ENCODE data around the gene HOXC13. TPM values are rescaled to one million over a fixed set of nuclear protein-coding genes. Genes with fewer than 3 reads are reported as not detected.

HOXC13 gene
- total RNA-seq, 1 donor from 2014 or later, result not detected

DNA sequence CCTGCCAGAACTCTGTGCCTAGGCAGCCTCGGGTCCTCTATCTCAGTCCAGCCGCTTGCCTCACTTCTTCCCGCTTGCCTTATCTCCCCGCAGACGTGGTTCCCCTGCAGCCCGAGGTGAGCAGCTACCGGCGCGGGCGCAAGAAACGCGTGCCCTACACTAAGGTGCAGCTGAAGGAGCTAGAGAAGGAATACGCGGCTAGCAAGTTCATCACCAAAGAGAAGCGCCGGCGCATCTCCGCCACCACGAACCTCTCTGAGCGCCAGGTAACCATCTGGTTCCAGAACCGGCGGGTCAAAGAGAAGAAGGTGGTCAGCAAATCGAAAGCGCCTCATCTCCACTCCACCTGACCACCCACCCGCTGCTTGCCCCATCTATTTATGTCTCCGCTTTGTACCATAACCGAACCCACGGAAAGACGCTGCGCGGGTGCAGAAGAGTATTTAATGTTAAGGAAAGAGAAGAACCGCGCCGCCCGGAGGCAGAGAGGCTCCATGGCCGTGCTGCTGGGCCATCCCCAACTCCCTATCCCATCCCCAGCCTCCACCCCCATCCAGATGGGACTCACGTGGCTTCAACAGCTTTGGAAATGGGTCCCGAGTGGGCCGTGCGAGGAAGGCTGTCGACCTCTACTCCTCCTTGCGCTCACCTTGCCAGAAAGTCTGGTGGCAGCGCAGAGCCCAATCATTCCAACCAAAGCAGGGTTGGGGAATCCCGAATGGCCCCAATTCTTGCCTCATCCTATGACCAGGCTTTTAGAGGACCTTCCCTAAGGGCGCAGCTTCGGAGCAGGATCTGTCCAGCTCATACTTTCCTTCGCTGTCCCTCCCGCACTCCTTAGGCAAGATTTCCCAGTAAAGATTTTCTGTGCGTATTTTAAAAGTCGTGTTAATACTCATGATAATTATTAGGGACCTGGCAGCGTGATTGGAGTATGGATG is 6.5 kb downstream of the HOXC13 start:
- Mint-ChIP-seq H3K4me3 (ENCODE audit: unreplicated experiment) (no peak overlapping the region), H3K27me3 (ENCODE audit: low read depth, unreplicated experiment) (peaks cover 92% of the 10 kb centered on the region)

GRCh38 chr12:53947743-53948142 is 9.1 kb downstream of the HOXC13 start:
- no peak overlapping the region for H3K4me3 Mint-ChIP-seq (ENCODE audit: unreplicated experiment)

More for the DNA sequence above, 6.5 kb downstream of the HOXC13 start:
- no peak overlapping the region for H3K4me3 ChIP-seq (ENCODE audit: insufficient read depth, low read depth, low read length)
- Mint-ChIP-seq H3K36me3 (ENCODE audit: low read depth, unreplicated experiment) (no peaks in the 10 kb centered on the region), H3K27ac (ENCODE audit: unreplicated experiment) (no peak overlapping the region), H3K9me3 (ENCODE audit: unreplicated experiment) (peaks cover 12% of the 10 kb centered on the region), H3K4me1 (ENCODE audit: low read depth, unreplicated experiment) (no peaks in the 10 kb centered on the region)
- no peaks in the 10 kb centered on the region for H3K36me3 ChIP-seq (ENCODE audit: insufficient read depth, low read length)
- H2AFZ ChIP-seq (ENCODE audit: low read depth, low read length), result no peak overlapping the region
- H3K4me2 ChIP-seq (ENCODE audit: low read length), result no peak overlapping the region
- DNase-seq (ENCODE audit: low read depth), result no peak
- H4K20me1 ChIP-seq (ENCODE audit: insufficient read depth, low read length), result no peaks in the 10 kb centered on the region
- no peak overlapping the region for H3K27ac ChIP-seq (ENCODE audit: low read depth, low read length)
- H3K4me1 ChIP-seq (ENCODE audit: insufficient read depth, low read length), result no peaks in the 10 kb centered on the region
- peaks cover 90% of the 10 kb centered on the region for H3K27me3 ChIP-seq (ENCODE audit: insufficient read depth, low read length)
- FAIRE-seq, result no peak
- H3K79me2 ChIP-seq (ENCODE audit: insufficient read depth, low read length), result no peaks in the 10 kb centered on the region
- H3K9me3 ChIP-seq (ENCODE audit: insufficient read depth, low read depth, low read length), result no peaks in the 10 kb centered on the region
- TF ChIP-seq, protein P1, sequence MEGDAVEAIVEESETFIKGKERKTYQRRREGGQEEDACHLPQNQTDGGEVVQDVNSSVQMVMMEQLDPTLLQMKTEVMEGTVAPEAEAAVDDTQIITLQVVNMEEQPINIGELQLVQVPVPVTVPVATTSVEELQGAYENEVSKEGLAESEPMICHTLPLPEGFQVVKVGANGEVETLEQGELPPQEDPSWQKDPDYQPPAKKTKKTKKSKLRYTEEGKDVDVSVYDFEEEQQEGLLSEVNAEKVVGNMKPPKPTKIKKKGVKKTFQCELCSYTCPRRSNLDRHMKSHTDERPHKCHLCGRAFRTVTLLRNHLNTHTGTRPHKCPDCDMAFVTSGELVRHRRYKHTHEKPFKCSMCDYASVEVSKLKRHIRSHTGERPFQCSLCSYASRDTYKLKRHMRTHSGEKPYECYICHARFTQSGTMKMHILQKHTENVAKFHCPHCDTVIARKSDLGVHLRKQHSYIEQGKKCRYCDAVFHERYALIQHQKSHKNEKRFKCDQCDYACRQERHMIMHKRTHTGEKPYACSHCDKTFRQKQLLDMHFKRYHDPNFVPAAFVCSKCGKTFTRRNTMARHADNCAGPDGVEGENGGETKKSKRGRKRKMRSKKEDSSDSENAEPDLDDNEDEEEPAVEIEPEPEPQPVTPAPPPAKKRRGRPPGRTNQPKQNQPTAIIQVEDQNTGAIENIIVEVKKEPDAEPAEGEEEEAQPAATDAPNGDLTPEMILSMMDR (IDR thresholded peaks at IDR 0.05; ENCODE audit: insufficient read depth, low read depth, low read length), result no peak
- peak; percentile 86 for TF ChIP-seq EZH2 (IDR thresholded peaks at IDR 0.05; ENCODE audit: insufficient read depth, low read length)
- no peak overlapping the region for H3K9ac ChIP-seq (ENCODE audit: low read length)

More at GRCh38 chr12:53947743-53948142, 9.1 kb downstream of the HOXC13 start:
- H3K27me3 Mint-ChIP-seq (ENCODE audit: low read depth, unreplicated experiment), result peaks cover 93% of the 10 kb centered on the region
- no peaks in the 10 kb centered on the region for H3K4me1 Mint-ChIP-seq (ENCODE audit: low read depth, unreplicated experiment)
- H3K79me2 ChIP-seq (ENCODE audit: insufficient read depth, low read length), result no peaks in the 10 kb centered on the region
- peaks cover 93% of the 10 kb centered on the region for H3K27me3 ChIP-seq (ENCODE audit: insufficient read depth, low read length)
- peaks cover 9% of the 10 kb centered on the region for H3K9me3 Mint-ChIP-seq (ENCODE audit: unreplicated experiment)
- no peak overlapping the region for H3K27ac ChIP-seq (ENCODE audit: low read depth, low read length)
- H3K36me3 ChIP-seq (ENCODE audit: insufficient read depth, low read length), result no peaks in the 10 kb centered on the region
- no peak overlapping the region for H2AFZ ChIP-seq (ENCODE audit: low read depth, low read length)
- H3K4me3 ChIP-seq (ENCODE audit: insufficient read depth, low read depth, low read length), result no peak overlapping the region
- no peaks in the 10 kb centered on the region for H3K9me3 ChIP-seq (ENCODE audit: insufficient read depth, low read depth, low read length)
- no peak overlapping the region for H3K4me2 ChIP-seq (ENCODE audit: low read length)
- no peaks in the 10 kb centered on the region for H3K36me3 Mint-ChIP-seq (ENCODE audit: low read depth, unreplicated experiment)
- no peaks in the 10 kb centered on the region for H3K4me1 ChIP-seq (ENCODE audit: insufficient read depth, low read length)
- no peak for TF ChIP-seq EZH2 (IDR thresholded peaks at IDR 0.05; ENCODE audit: insufficient read depth, low read length)
- TF ChIP-seq, protein P1 (IDR thresholded peaks at IDR 0.05; ENCODE audit: insufficient read depth, low read depth, low read length), result no peak
- no peak overlapping the region for H3K9ac ChIP-seq (ENCODE audit: low read length)
- H3K27ac Mint-ChIP-seq (ENCODE audit: unreplicated experiment), result no peak overlapping the region
- DNase-seq (ENCODE audit: low read depth) (no peak), FAIRE-seq (no peak)
- peaks cover 4% of the 10 kb centered on the region for H4K20me1 ChIP-seq (ENCODE audit: insufficient read depth, low read length)
